Fibroblast of upper back skin (primary cell): Measurements from ENCODE around the gene ADAMTS8.
A peak's percentile ranks its signal among the peaks of the same experiment; 100 is the strongest.
"Not testable (repeated sequence)": the region's sequence is repeated elsewhere in the genome, so short reads cannot be mapped to it uniquely, and the experiment has no call there.

Source experiments
- DNase-seq: peaks from one replicate; pipeline ENCODE4 v3.0.0-alpha.2; 2013

Gene ADAMTS8

GRCh38 chr11:130438401-130439159 is 10.2 kb upstream of the ADAMTS8 start:
- DNase-seq: not testable (repeated sequence)

- no peak for DNase-seq
Measured at GRCh38 chr11:130437848-130438247, 9.4 kb upstream of the ADAMTS8 start.

- no peak for DNase-seq
Measured at GRCh38 chr11:130436171-130436570, 7.8 kb upstream of the ADAMTS8 start.

GRCh38 chr11:130435671-130436070 is 7.3 kb upstream of the ADAMTS8 start:
- DNase-seq: peak; percentile 47

- peak; percentile 83 for DNase-seq
Measured at GRCh38 chr11:130434521-130435223, 6.3 kb upstream of the ADAMTS8 start.

- no peak for DNase-seq
Measured at GRCh38 chr11:130433357-130433756, 4.9 kb upstream of the ADAMTS8 start.

GRCh38 chr11:130431801-130432200 is 3.4 kb upstream of the ADAMTS8 start:
- peak; percentile 39 for DNase-seq

GRCh38 chr11:130431331-130431773 is 2.9 kb upstream of the ADAMTS8 start:
- peak; percentile 57 for DNase-seq

GRCh38 chr11:130429983-130430382 is 1.6 kb upstream of the ADAMTS8 start:
- no peak for DNase-seq

GRCh38 chr11:130429120-130429681 is 792 bp upstream of the ADAMTS8 start:
- no peak for DNase-seq

GRCh38 chr11:130427581-130428315 is 661 bp downstream of the ADAMTS8 start:
- no peak for DNase-seq

- DNase-seq: no peak
Measured at GRCh38 chr11:130426837-130427341, 1.5 kb downstream of the ADAMTS8 start.

- no peak for DNase-seq
Measured at GRCh38 chr11:130426223-130426836, 2.1 kb downstream of the ADAMTS8 start.

GRCh38 chr11:130425156-130425555 is 3.3 kb downstream of the ADAMTS8 start:
- DNase-seq: no peak

- no peak for DNase-seq
Measured at GRCh38 chr11:130424613-130425140, 3.7 kb downstream of the ADAMTS8 start.

- DNase-seq: no peak
Measured at GRCh38 chr11:130423541-130424142, 4.8 kb downstream of the ADAMTS8 start.

GRCh38 chr11:130422251-130422995 is 6.0 kb downstream of the ADAMTS8 start:
- DNase-seq: no peak

- no peak for DNase-seq
Measured at GRCh38 chr11:130421697-130422096, 6.7 kb downstream of the ADAMTS8 start.

GRCh38 chr11:130421199-130421585 is 7.2 kb downstream of the ADAMTS8 start:
- DNase-seq: no peak

- DNase-seq: no peak
Measured at GRCh38 chr11:130420478-130421198, 7.8 kb downstream of the ADAMTS8 start.
